Activated effector memory CD4-positive, alpha-beta T cell treated with Interleukin-2 at 50 U/mL for 16 hours (primary cell): ENCODE measurements around the gene EMILIN2.

Experiments used
- DNase-seq: peaks from one replicate; pipeline ENCODE4 v3.0.0-alpha.2; 2020

Gene EMILIN2

DNA sequence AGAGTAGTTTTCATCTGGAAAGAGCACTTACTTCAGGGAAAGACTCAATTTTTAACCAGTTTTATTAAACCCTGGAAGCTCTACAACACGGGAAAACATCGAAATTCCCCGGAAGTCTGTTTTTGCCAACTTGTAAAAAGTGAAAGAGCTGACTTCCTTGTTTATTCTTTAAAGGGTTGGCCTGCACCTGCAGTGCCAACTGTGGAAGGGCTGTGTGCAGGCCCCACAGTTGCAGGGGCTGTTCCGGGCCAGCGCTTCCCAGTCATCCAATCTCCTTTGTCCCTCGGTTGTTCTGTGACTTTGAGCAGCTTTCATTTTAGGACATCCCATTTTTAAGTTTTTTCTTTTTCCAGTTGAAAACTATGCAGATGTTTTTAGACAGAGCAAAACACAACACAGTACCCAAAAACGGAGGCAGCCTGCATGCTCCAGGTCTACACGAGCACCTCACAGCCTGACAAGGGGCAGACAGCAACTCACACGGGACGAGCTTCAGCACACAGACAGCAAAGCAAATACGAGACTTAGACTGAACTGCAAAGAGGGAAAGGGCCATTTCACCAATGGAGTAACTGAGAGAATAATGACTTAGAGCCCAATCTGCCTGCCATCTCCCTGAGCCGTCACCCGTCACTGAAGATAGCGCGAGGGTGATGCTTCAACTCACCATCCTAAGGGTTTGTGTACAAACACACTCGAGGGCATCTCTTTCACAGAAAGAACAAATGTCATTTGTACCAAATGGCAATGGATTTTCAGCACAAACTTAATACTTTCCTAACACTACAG lies 70.6 kb downstream of the EMILIN2 start:
- no peak for DNase-seq

DNA sequence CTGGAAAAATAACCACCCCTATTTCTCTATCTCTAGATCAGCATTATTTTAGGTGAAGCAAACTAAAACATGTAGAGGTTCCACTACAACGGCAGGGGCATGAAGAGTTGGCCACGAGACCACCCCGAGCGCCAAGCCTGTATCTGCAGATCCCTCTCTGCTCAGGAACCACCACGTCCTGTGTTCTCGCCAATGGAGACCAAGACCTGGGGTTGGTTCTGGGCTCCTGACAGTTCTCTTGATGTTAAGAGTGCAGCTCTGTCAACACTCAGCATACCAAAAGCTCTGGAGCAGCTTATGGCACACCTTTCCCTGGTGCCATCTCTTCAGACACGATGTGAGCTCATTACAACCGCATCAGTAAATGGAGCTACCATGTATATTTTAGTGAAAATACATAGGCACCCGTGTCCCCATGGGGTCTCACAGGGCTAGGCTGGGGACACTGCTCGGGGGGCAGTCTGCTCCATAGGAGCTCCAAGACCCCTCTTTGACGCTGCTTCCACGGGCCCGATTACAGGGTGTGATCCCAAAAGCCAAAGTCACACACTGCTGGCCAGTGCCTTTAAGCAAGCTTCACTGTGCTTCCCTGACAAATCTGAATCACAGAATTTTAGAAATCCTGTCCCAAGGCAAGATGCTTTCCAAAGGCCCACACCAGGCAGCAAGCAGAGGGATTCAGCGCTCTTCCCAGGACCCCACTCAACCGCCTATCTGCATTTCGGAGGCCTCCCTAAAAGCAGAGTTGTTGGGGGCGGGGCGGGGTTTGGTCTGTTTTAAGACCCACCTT lies 72.2 kb downstream of the EMILIN2 start:
- DNase-seq, result no peak

DNA sequence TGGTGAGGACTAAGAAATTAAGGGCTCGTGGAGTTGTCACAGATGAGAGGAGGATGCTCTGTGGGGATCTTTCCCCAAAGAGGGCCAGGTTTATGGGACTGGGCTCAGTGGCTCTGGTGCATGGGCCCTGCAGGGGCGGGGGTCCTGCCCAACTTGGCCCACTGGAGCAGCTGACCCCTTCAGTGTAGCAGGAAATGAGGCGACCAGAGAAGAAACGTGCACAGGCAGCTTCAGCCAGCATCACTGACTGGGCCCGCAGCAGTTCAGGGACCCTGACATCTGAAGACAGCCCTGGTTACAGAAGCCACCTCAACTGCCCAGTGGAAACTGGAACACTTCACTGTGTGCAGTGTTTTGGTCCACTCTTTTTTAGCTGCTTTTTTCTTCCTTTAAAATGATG lies 72.8 kb downstream of the EMILIN2 start:
- no peak for DNase-seq

DNA sequence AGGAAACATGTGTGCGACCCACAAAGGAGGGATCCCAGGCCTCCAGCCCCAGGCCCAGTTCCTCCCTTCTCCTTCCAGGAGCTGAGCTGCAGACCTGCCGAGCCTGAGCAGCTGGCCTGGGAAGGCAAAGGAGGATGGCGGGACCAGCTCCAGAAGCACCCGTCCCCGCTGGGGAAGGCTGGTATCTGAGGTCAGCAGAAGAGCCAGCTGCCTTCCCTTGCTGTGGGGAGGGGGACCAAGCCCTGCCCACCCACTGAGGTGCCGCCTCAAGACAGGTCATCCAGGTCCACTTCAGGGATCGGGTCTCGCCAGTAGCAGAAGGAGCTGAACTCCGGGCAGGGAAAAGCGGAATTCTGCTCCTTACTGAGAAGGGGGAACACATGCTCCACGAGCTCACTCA lies 73.2 kb downstream of the EMILIN2 start:
- DNase-seq, result no peak

DNA sequence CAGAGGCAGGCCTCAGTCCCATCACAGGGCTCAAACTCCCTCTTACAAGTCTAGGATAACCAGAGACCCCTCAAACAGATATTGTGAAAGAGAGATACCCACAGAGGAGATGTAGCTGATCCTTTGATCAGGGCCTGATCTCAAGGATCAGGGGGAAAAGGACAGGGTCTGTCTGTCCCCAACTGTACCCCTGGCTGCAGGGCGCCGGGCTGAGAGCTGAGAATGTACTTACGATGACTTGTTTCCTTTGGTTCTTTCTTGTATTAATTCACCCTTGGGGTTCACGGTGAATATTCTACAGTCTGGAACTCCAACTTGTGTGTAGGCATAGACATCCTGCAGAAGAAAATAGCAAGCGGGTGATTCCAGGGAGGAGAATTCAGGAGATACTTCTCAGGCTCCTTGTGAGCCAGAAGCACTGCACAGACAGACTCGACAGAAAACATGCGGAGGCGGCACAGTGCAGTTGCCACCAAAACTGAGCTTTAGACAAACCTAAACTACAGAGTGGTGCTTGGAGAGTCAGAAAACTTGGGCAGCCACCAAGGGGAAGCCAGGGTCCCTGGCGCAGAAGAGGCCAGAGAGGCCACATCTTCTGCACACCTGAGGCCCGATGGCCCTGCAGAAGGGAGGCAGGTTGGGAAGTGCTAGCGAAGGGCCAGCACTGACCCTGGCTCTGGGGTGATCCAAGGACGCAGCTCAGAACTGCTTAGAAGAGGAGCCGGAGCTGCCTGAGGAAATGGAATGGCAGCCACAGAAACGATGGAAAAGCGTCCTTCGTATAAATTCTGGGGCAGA lies 73.9 kb downstream of the EMILIN2 start:
- DNase-seq, result no peak

DNA sequence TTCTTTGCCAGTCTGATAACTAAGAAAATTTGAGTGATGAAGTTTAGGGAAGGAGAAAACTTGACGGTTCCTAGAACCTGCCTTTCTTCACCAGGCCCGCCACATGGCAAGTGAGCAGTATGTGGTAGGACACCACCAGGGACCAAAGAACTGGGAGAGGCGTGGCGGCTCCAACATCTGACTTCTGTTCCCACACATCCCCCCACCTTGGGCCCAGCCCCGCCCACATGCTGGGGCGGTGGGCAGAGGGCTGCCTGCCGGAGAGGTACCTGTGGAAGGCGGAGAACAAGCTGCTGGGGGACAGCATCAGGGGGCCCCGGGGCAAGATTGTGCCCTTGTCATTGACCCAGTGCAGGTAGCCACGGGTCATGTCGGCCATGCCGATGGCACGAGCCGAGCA lies 75.0 kb downstream of the EMILIN2 start:
- no peak for DNase-seq

DNA sequence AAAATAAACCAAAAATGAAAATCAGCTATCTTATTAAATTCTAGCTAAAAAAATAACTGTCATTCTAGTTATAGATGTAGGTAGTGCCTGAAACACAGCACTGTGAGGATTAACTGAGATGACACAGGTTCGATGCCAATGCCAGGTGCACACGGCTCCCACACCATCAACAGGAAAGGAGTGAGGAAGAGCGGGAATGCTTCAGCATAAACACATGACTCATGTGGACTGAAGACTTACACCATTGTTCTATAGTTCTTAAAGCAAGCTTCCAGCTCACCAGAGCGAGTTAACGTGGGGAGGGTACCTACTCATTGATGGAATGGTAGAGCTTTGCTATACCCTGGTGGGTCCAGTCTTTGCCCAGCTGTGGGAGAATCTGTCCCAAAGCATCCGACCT lies 76.7 kb downstream of the EMILIN2 start:
- DNase-seq, result no peak

DNA sequence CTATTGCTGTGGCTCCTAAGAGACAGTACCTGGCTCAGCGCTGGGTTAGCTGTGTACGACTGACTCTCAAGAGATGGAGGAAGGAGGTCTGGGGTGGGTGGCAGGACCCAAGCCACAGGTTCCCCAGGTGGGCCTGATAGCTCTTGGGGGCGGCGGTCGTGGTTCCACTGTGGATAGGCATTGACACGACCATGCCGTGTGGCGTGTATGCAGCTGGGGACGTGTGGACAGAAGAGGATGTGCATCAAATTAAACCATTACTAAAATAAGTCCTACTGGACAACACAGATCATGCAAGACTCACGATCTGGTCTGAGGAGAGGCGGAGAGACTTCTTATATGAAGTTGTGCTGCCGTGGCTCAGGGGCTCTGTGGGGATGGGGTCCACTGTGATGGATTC lies 78.1 kb downstream of the EMILIN2 start:
- no peak for DNase-seq

DNA sequence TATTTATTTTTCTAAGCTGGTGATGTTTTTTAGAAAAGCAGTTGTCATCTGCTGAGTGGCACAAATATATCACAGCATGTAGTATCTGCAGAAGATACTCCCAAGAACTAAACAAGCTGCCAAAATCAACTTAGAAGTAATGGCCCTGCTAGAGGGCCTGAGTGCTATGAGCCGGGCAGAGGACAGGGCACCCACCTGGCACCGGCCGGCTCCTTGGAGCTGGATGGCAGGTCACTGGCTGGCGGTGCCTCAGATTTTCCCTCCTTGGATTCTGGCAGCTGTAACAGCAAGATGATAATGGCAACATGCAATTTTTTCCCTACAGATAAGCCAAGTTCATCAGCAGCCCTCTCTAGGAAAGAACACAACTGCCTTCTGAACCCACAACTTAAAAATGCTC lies 79.7 kb downstream of the EMILIN2 start:
- DNase-seq, result no peak

DNA sequence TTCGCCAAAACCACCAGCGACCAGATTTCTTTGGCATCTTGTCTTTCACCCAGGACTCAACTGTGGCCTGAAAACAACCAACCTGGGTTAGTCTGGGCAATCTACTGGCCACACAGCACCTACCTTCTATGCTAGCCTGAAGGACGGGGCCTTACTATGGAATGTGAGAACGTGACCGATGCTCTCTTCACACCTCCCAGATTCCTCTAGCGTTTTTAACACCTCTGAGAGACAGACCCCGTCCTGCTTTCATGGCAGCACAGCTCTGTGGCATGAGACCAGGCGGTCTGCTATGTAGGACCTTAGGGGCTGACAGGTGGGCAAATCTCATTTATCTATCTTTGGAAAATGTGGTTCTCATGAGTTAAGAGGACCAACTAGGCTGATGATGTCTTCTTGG lies 80.9 kb downstream of the EMILIN2 start:
- DNase-seq, result no peak

DNA sequence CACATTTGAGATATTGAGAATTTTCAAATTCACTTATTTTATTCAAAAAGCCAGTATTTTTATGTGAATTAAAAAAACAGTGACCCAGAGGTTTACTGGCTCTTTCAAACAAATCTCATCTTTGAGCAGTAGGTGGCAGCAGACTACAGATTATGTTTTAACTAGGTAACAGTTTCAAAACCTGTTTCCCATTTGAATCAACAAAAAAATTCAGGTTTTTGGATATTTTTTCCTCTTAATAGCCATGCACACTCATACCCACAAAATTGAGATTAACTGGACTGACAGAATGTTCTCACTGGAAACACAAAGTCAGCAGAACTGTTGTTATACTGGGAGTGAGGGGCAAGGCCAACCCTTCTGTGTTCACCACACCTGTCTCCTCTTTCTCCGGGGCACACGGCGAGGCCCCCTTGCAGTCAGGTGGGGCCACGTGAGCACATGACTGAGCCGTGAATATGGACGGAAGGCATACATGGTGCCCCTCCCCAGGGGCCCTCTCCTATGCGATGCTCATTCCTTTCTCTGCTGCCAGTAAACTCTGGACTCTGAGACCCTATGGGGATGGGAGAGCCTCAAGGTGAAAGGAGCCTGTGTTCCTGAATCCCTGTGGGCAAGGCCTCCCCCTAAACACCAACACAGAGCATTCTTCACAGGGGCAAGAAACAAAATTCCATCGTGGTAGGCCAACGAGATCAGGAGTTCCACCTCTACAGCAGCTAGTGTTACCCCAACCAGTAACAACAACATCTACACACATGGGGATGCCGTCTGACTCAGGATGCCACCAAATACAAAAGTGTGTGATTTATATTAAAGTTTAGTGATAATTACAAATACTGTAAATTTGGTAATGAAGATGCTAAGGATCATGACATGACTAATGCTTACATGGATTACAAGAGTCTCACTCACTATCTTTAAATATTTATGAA lies 85.7 kb downstream of the EMILIN2 start:
- no peak for DNase-seq

DNA sequence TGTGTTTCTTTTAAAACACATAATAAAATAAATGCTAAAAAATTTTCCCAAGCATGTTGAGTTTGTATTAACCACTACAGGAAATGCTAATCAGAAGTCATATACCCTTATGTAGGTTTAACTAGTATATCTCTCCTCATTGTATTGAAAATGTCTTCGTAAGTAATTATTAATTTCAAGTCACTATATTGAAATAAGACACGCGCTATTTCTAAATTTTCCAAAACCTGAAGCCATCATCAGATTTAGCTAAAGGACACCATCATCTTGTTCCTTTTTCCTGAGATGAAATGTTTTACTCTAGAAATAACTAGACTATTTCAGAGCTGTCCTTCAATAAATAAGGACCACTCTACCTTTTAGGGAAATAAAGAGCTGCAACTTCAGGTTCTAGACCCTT lies 87.2 kb downstream of the EMILIN2 start:
- no peak for DNase-seq

DNA sequence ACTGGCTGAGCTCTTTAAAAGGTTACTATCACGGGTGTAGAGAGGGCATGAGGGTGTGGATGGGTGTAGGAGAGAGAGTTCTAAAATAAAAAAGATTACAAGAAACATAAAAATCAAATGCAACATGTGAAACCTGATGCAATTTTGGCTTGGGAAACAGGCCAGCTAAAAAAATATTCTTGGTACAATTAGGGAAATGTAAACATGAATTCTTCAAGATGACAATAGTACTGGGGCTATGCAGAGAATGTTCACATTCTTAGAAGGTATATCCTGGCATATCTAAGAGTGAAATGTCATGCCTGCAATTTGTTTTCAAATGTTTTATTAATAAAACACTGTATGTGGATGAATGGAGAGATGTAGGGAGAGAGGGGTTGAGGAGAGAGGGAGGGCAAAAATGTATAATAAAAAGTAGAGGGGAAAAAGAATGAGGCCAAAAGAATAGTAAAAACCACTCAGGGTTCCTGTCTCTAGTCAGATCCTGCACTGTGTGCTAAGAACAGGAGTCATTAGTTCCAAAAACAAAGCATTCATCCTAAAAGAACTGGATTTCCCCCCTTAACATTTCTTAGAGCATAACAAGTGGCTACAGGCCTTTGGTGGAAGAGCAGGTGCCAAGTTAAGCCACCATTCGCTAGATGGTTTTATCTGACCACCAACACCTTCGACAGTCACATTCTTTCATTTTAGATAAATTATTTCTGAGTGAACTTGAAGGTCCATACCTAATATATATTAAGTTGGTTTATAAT lies 88.8 kb downstream of the EMILIN2 start:
- DNase-seq, result no peak

DNA sequence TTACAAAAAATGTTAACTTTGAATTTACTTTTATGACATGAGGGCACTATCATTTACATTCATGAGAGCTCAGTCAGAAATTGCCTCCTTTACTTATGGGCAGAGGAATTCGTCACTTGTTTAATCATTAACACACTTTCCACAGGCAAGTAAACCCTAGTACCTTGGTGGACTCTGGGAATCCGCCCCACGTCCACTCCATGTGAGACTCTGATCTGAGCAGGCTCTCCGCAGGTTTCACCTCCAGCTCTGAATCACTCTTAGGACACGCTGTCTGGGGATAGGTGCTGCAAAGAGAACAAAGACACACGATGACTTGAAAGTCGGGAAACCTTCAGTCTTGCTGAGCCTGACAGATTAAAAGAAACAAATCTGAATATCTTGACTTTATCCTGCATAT lies 92.5 kb downstream of the EMILIN2 start:
- DNase-seq, result no peak

DNA sequence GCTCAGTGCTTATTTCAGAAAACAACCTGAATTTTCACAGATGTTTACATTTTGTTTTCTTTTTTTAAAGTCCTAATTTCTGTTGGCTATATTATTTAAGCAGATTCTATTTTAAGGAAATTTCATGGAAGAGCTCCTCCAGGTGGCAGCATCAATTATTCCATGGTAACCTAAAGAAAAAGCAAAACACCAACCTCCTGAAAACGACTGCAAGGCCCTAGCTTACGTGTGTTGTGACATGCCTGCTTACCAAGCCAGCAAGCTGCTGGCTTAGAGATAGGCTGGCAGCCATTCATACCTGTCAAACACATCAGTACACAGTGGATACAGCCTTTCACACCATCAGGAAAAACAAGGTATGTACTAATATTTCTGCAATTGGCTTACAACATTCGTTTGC lies 101.2 kb downstream of the EMILIN2 start:
- no peak for DNase-seq

DNA sequence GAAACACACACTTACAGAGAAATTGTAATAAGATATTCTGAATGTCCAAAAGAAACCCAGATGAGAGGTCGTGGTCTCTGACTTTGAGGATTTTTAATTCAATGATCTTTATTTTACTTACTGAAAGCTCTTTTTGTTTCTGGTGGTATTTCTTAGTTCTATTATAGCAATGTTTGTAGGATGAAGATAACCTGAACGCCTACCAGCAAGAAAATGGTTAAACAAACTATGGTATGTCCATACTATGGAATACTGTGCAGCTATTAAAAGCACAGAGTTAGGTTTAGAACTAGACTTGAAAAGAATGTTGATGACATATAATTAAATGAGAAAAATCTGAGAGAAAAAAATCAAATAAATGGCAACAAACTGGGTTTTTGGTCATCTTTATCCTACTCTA lies 105.8 kb downstream of the EMILIN2 start:
- DNase-seq, result no peak

DNA sequence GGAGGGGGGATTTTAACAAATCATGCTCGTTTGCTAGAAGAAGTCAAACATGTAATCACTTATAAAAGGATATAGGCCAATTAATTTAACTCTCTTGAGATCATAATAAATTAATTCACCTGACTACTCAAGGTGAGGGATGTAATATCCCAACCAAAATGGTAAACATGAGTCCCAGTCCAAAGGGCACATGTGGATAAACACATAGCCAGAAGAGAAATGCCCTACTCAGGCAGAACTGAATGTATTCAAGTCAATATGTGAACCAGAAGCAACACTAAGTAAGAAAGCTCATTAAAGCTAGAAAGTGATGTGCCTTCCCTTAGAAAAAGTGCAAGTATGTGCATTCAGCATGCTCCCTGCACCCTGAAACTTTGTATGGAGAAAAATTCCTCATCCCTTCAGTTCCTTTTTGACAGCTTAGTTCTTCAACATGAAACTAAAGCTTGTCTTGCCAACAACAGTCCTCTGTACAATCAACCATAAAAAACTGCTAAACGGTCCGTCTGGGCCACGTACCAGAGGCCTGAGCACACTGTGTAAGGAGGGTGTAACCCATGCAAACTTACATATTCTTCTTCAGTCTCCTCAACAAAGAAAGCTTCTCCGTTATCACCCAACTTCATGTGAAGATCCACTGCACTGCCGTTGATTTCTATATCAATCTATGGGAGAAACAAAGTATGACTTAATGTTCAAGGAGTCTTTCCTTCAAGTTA lies 107.3 kb downstream of the EMILIN2 start:
- DNase-seq, result no peak

DNA sequence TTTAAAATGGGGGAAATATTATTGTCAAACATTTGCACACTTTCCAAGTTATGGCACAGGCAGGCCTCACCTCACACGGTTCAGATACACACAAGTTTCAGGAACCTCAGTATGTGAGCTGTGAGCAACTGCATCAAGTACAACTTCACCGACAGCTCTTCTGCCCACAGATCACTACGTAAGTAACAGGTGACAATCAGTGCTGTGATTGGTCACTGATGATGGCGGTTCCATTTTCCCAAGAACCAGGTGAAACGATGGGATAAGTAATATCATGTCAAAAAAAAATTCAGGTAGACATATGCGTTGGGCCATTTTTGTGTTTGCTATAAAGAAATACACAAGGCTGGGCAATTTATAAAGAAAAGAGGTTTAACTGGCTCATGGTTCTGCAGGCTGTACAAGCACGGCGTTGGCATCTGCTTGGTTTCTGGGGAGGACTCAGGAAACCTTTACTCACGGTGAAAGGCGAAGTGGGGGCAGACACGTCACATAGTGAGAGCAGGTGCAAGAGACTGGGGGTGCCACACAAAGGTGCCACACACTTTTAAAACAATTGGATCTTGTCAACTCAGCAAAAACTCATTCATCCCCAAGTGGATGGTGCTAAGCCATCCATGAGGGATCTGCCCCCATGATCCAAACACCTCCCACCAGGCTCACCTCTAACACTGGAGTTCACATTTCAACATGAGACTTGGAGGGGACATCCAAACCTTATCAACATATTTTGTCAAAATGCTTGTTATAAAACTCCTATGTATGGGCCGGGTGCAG lies 108.3 kb downstream of the EMILIN2 start:
- DNase-seq, result no peak

DNA sequence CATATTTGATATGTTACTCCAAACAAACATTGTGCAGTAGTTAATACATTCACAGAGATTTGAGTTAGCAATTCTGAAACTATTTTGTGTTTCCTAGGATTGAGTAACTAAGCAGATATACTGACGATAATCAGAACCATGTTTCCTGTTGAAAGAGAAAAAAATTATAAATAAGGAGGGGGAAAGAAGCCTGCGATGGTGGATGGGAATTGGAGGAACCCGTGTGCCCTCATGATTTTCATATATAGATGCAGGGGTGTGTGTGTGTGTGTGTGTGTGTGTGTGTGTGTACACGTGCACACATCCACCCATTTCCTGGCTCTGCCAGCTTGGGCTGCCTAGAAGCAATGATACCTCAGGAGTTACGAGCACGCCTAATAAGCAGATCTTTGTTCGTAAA lies 109.2 kb downstream of the EMILIN2 start:
- DNase-seq, result no peak

DNA sequence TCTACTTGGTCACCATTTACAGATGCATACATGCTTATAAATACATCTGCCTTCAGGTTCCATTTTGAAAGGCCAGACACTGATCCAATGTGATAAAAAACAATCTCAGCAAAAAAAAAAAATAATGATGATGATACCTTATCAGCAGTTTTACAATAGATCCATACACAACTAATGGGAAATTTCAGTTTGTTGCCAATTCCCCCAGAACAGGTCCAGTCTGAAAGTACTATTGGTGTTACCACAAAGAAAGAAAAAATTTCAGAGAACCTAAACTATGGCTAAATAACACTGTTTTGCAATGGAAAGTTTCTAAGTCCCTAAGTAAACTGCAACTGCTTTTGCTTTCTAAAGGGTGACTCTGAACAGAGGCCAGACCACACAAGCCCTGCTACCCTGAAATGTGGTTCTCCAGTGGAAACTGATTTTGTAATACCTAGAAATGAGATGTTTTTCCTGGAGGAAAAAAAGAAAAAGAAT lies 112.1 kb downstream of the EMILIN2 start:
- DNase-seq, result no peak
